HS-5 (cell line): ENCODE data around the gene SLIT3.
A peak's percentile ranks its signal among the peaks of the same experiment; 100 is the strongest.

Experiments
- DNase-seq: peaks from one replicate; pipeline ENCODE4 v3.0.0-alpha.2; 2012; ENCODE audit warnings: low read depth

Gene SLIT3

GRCh38 chr5:168793841-168794837, 506.8 kb downstream of the SLIT3 start:
- DNase-seq, result no peak

DNA sequence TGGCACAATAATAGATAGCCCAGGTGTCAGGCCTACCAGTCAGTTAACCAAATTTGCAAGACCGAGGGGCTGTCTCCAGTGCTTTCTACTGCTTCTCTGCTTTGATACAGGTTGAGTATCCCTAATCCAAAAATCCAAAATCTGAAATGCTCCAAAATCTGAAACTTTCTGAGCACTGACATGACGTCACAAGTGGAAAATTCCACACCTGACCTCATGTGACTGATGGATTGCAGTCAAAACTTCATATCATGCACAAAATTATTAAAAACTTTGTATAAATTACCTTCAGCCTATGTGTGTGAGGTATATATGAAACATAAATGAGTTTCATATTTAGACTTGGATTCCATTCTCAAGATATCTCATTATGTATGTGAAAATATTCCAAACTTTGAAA, 508.3 kb downstream of the SLIT3 start:
- DNase-seq, result no peak

DNA sequence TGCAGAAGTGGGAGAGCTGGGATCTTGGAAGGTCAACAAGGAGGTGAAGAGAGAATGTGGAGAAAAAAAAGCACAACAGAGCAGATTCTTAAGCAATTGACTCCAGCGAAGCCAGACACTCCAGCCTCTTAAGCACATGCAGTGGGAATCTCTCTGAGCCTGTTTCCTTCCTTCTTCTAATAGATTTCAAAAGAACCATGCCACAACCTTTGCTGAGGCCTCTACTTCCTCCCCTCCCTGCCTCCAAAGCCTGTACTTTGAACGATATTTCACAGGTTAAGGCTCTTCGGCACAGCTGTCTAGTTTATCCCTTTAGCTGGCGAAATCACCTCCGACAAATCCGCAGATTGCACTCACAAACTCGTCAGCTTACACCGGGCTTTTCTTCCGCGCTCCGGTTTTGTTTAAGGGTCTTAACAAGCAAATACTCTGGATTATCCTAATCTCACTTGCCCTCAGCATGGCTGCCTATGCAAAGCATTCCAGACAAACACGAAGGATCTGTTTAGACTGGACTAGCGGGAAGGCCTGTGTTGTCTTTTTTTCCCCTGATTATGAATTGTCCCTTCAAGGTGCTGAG, 510.2 kb downstream of the SLIT3 start:
- DNase-seq, result no peak

DNA sequence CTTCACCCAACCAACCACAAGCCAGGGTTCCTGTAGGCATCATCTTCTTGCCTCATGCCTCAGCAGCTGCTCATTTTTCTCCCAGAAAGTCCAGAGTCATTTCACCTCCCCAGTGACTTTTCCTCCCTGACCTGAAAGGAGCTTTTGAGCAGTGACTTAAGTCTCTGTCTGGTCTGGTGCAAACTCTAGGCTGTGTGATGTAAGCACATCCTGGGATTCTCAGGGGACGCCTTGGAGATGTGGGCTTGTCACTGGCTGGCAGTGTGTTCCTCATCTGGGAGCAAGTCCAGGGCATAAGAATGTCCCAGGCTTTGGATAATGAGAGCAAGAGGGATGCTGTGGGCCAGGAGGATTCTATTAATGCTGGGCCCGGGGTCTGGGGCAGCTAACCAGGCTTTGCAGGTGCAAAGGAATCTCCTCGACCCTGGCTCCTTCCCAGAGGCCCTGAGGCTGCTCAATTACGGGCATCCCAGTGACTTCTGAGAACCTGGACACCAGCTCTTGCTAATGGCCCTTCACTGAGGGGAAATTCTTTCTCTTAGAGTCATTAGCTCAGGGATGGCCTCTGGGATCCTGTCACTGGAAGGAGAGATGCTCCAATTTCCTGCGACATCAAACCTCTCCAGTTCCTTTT, 510.8 kb downstream of the SLIT3 start:
- no peak for DNase-seq

GRCh38 chr5:168788786-168789185, 512.2 kb downstream of the SLIT3 start:
- no peak for DNase-seq

DNA sequence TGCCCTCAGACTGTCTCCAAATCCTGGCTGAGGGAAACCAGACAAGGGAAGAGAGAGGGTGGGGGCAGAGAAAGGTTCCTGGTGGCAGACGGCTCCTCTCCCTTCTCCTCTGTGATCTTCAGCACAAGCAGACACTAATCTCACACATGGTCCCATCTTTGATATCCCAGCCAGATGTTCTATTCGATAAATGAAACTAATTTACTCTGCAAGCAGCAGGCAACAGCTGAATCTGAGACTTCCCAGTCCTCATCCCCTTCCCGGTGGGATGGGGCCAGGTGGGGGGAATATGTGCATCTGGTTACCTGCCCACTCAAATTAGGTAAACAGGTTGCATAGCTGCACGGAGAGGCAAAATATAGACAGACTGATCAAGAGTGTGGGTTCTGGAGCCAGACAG, 512.8 kb downstream of the SLIT3 start:
- no peak for DNase-seq

- DNase-seq, result peak; percentile 61
These were observed 514.8 kb downstream of the SLIT3 start for GRCh38 chr5:168786147-168786546.

- DNase-seq, result no peak
These were observed 516.5 kb downstream of the SLIT3 start for GRCh38 chr5:168784454-168784853.

DNA sequence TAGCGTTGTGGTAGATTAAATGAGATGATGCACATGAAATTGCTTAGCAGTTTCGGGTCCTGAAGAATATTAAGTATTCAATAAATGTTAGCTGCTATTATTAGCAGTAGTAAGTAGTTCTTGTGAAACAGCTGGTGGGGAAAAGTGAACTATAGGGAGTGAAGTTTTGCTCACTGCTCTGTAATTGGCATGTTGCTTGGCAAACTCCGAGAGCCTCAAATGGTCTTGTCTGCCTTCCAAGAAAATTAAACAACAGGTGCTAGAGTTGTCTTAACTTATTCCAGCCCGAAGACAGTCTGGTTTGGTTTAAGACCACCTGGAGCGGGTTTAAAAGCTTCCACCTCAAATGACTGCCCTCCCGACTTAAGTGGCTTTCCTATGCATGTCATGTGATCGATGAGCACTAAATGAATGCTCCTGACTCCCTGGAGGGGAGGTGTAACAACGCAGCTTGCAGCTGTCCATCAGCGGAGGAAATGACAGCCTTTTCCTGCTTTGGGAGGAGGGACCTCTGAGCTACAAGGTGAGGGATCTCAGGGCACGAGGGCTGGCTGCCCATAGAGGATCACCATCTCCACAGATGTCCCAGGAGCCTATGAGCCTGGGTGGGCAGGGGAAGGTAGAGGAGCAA, 518.9 kb downstream of the SLIT3 start:
- no peak for DNase-seq

GRCh38 chr5:168780888-168781287, 520.1 kb downstream of the SLIT3 start:
- no peak for DNase-seq

GRCh38 chr5:168779333-168779732, 521.6 kb downstream of the SLIT3 start:
- DNase-seq, result no peak

DNA sequence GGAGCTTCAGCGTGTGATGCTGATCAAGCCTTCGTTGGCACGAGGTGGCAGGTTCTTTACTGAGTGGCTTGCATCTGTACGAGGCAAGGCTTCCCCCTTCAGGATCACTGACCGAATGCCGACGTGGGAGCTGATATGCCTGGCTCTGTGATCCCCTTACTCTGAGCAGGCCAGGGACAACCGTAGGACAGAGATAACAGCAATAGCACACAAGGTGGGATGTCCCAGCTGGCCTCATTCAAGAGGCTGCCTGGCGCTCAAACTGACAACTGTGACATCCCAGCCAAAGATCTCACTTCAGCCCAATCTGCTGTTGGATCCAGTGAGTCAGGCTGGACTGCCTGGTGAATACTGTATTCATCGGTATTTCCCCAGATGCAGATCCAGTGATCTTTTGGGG, 522.4 kb downstream of the SLIT3 start:
- no peak for DNase-seq

- DNase-seq, result no peak
These were observed 523.3 kb downstream of the SLIT3 start for GRCh38 chr5:168777651-168778050.

DNA sequence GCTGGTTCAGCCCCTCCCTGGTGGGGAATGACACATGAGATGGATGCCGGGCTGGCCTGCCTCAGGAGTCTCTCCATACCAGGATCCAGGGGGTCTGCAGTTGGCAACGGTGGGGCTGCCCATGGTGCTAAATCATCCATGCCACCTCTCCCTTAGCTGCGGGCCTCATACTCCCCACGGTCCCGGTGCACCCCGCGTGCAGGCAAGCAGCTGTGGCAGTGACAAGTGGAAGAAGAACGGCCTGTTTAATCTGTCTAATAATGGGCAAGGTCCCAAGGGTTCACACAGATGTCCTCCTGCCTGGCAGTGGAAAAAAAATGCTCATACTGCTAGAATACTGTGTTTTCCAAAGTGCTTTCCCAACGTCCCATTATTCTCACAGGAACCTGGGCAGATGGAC, 524.9 kb downstream of the SLIT3 start:
- no peak for DNase-seq

GRCh38 chr5:168773226-168773625, 527.7 kb downstream of the SLIT3 start:
- no peak for DNase-seq

- no peak for DNase-seq
These were observed 528.5 kb downstream of the SLIT3 start for GRCh38 chr5:168772316-168772961.

DNA sequence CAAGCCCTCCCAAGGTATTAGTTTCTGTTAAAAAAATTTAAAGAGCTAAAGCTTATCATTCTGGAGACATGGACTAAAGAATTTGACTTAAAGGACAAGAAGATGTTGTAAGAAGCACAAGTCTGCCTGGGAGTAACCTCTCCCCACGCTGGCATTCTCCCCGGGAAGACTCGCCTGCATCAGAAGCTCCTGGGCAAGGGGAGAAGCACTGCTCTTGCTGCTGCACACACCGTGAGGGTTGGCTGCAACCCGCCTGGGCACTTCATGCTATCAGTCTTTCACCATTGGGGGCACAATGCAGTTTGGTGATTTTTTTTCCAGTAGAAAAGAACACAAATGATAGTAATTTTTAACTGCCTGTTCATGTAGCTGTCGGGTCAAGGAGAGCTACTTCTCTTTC, 529.3 kb downstream of the SLIT3 start:
- no peak for DNase-seq

- no peak for DNase-seq
These were observed 529.9 kb downstream of the SLIT3 start for GRCh38 chr5:168770996-168771395.

DNA sequence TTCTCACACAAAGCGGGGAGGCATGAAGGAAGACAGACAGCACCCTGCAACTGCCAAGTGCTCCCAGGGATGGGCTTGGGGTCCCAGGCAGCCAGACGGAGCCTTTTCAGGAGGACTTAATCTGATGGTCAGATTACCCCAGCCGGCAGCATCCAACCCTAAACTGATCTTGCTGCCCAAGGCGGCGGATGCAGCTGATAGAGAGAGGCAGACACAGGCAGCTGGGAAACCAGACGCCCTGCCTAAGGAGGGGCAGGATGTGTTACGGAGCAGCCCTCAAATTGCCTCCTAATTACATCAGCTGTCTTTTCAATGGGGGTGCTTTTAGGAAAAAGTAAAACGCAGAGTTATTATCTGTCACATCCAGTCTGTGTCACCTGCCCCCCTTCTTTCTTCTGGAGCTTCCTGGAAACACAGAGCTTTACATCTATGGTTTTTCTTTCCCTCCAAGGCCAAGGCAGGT, 530.9 kb downstream of the SLIT3 start:
- no peak for DNase-seq

- DNase-seq, result no peak
These were observed 532.8 kb downstream of the SLIT3 start for GRCh38 chr5:168768172-168768571.

DNA sequence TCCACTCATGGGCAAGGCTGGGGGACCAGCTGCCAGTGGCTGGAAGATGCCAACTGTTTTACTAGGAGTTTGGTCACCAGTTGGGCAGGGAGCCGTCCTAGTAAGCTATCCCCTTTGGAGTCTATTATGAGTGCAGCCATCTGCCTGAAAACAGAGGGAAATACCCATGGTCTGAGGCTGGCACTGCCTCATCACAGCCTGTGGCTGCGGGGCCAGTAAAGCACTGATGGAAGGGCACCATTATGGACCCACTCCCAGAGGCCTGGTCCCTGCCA, 534.6 kb downstream of the SLIT3 start:
- no peak for DNase-seq
